ENCODE results near the gene CAB39L.

DNA sequence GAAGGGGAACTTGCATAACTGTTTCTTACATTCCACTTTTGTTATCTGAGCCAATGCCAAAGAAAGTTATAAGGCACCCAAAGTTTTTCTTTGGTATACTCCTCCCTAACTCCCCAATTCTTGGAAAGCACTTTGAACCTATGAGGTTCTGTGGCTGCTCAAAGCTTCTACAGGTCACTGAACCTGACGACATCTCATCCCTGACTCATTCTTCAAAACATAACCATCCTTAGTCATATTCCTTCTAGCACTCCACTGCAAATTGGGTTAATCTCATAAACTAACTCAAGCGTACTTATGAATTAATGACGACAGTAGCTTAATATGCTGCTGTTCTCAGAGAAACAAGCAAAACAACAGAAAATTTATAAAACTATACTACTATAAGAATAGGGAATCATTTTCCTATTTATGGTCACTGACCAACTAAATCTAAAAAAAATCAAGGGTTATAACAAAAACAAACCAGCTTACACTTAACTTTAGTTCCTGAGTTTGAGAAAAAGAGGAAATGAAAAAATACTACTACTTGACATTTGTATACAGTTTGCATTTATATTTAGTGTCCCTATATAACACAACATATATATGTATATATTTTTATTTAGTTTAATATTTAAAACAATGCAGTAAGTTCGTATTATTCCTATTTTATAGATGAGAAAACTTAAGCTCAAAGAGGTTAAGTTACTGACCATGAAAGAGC lies 69.1 kb downstream of the CAB39L start:
- TF ChIP-seq, protein P1, sequence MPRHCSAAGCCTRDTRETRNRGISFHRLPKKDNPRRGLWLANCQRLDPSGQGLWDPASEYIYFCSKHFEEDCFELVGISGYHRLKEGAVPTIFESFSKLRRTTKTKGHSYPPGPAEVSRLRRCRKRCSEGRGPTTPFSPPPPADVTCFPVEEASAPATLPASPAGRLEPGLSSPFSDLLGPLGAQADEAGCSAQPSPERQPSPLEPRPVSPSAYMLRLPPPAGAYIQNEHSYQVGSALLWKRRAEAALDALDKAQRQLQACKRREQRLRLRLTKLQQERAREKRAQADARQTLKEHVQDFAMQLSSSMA (CRISPR knock-in tag; IDR thresholded peaks at IDR 0.05): no peak
- no peak for TF ChIP-seq NFYC (CRISPR knock-in tag; IDR thresholded peaks at IDR 0.05)
- TF ChIP-seq TARDBP (CRISPR knock-in tag; IDR thresholded peaks at IDR 0.05): no peak
- TF ChIP-seq, protein P2, sequence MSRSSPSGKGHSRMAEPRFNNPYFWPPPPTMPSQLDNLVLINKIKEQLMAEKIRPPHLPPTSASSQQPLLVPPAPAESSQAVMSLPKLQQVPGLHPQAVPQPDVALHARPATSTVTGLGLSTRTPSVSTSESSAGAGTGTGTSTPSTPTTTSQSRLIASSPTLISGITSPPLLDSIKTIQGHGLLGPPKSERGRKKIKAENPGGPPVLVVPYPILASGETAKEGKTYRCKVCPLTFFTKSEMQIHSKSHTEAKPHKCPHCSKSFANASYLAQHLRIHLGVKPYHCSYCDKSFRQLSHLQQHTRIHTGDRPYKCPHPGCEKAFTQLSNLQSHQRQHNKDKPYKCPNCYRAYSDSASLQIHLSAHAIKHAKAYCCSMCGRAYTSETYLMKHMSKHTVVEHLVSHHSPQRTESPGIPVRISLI (CRISPR knock-in tag; IDR thresholded peaks at IDR 0.05; ENCODE audit: borderline replicate concordance): no peak
- TF ChIP-seq NFRKB (IDR thresholded peaks at IDR 0.05): no peak
- TF ChIP-seq, protein P3, sequence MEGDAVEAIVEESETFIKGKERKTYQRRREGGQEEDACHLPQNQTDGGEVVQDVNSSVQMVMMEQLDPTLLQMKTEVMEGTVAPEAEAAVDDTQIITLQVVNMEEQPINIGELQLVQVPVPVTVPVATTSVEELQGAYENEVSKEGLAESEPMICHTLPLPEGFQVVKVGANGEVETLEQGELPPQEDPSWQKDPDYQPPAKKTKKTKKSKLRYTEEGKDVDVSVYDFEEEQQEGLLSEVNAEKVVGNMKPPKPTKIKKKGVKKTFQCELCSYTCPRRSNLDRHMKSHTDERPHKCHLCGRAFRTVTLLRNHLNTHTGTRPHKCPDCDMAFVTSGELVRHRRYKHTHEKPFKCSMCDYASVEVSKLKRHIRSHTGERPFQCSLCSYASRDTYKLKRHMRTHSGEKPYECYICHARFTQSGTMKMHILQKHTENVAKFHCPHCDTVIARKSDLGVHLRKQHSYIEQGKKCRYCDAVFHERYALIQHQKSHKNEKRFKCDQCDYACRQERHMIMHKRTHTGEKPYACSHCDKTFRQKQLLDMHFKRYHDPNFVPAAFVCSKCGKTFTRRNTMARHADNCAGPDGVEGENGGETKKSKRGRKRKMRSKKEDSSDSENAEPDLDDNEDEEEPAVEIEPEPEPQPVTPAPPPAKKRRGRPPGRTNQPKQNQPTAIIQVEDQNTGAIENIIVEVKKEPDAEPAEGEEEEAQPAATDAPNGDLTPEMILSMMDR (CRISPR knock-in tag; IDR thresholded peaks at IDR 0.05): no peak
- TF ChIP-seq GABPB1 (CRISPR knock-in tag; IDR thresholded peaks at IDR 0.05): no peak
- TF ChIP-seq, protein P4, sequence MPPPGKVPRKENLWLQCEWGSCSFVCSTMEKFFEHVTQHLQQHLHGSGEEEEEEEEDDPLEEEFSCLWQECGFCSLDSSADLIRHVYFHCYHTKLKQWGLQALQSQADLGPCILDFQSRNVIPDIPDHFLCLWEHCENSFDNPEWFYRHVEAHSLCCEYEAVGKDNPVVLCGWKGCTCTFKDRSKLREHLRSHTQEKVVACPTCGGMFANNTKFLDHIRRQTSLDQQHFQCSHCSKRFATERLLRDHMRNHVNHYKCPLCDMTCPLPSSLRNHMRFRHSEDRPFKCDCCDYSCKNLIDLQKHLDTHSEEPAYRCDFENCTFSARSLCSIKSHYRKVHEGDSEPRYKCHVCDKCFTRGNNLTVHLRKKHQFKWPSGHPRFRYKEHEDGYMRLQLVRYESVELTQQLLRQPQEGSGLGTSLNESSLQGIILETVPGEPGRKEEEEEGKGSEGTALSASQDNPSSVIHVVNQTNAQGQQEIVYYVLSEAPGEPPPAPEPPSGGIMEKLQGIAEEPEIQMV (CRISPR knock-in tag; IDR thresholded peaks at IDR 0.05; ENCODE audit: low read depth): no peak
- TF ChIP-seq PHB2 (IDR thresholded peaks at IDR 0.05; ENCODE audit: partially characterized antibody): no peak
- TF ChIP-seq ZNF124 (CRISPR knock-in tag; IDR thresholded peaks at IDR 0.05): no peak
- TF ChIP-seq CHD2 (IDR thresholded peaks at IDR 0.05; ENCODE audit: low read depth, low read length): no peak
- TF ChIP-seq ATF1 (CRISPR knock-in tag; IDR thresholded peaks at IDR 0.05): no peak
- TF ChIP-seq ZNF17 (CRISPR knock-in tag; IDR thresholded peaks at IDR 0.05): no peak
- TF ChIP-seq ZNF264 (CRISPR knock-in tag; IDR thresholded peaks at IDR 0.05): no peak

Measured in HepG2 (cell line).